GM23338 (cell line): Measurements from ENCODE around the gene KATNAL1. TPM values are rescaled to one million over a fixed set of nuclear protein-coding genes. Genes with fewer than 3 reads are reported as not detected.
A peak's percentile ranks its signal among the peaks of the same experiment; 100 is the strongest.

Experiments
- ATAC-seq: fragments of 200-7000 bp; cut with Tn5 transposase; 3 replicates; pipeline ENCODE4 v1.9.1; 2020
- DNase-seq: peaks from one replicate; pipeline ENCODE4 v3.0.0-alpha.2; 2015; ENCODE audit warnings: low spot score
- H2AFZ ChIP-seq: fragments of 200-600 bp; sonication (generic); 2 replicates; pipeline ENCODE4 v1.8.0; 2016; ENCODE audit warnings: antibody characterized with exemption, mild to moderate bottlenecking, moderate library complexity
- H3F3A ChIP-seq: fragments of 200-600 bp; sonication (generic); replicated peaks from 2 replicates; pipeline ENCODE4 v1.8.0; 2017; ENCODE audit warnings: antibody characterized with exemption, mixed run types, low read depth
- H3K27ac ChIP-seq: fragments of 200-600 bp; sonication (generic); 2 replicates; pipeline ENCODE4 v1.6.1; 2016; ENCODE audit warnings: low read depth
- H3K27me3 ChIP-seq: fragments of 200-600 bp; sonication (generic); 2 replicates; pipeline ENCODE4 v1.8.0; 2016; ENCODE audit warnings: mild to moderate bottlenecking, mixed run types, moderate library complexity; ENCODE audit not compliant: insufficient read depth
- H3K36me3 ChIP-seq: fragments of 200-600 bp; sonication (generic); 2 replicates; pipeline ENCODE4 v1.8.0; 2016; ENCODE audit warnings: mild to moderate bottlenecking; ENCODE audit not compliant: insufficient read depth
- H3K4me1 ChIP-seq: fragments of 200-600 bp; sonication (generic); 2 replicates; pipeline ENCODE4 v1.8.0; 2016; ENCODE audit warnings: mild to moderate bottlenecking, moderate library complexity; ENCODE audit not compliant: insufficient read depth
- H3K4me2 ChIP-seq: fragments of 200-600 bp; sonication (generic); 2 replicates; pipeline ENCODE4 v1.7.1; 2017; ENCODE audit warnings: mixed run types
- H3K4me3 ChIP-seq: fragments of 200-600 bp; sonication (generic); 2 replicates; pipeline ENCODE4 v1.6.1; 2016; ENCODE audit warnings: mixed run types
- H3K79me2 ChIP-seq: fragments of 200-600 bp; sonication (generic); replicated peaks from 2 replicates; pipeline ENCODE4 v1.8.0; 2017; ENCODE audit warnings: mild to moderate bottlenecking; ENCODE audit not compliant: insufficient read depth
- H3K9me2 ChIP-seq: fragments of 200-600 bp; sonication (generic); 2 replicates; pipeline ENCODE4 v1.8.0; 2017; ENCODE audit not compliant: insufficient read depth
- H4K20me1 ChIP-seq: fragments of 200-600 bp; sonication (generic); replicated peaks from 2 replicates; pipeline ENCODE4 v1.8.0; 2017; ENCODE audit warnings: mild to moderate bottlenecking; ENCODE audit not compliant: insufficient read depth
- H3K27ac Mint-ChIP-seq: 2 replicates; pipeline ENCODE4 v1.8.0; 2020; ENCODE audit warnings: inconsistent platforms, mild to moderate bottlenecking, moderate library complexity, mixed read lengths
- H3K27me3 Mint-ChIP-seq: 3 replicates; pipeline ENCODE4 v1.8.0; 2022; ENCODE audit warnings: low read depth, mild to moderate bottlenecking, moderate library complexity, mixed read lengths, inconsistent platforms; ENCODE audit not compliant: insufficient read depth, poor library complexity
- H3K36me3 Mint-ChIP-seq: 3 replicates; pipeline ENCODE4 v1.8.0; 2021; ENCODE audit warnings: low read depth, mild to moderate bottlenecking, inconsistent platforms, moderate library complexity, mixed read lengths
- H3K4me1 Mint-ChIP-seq: 3 replicates; pipeline ENCODE4 v1.8.0; 2020; ENCODE audit warnings: mild to moderate bottlenecking, inconsistent platforms, mixed read lengths
- H3K4me3 Mint-ChIP-seq: 3 replicates; pipeline ENCODE4 v1.8.0; 2021; ENCODE audit warnings: moderate library complexity, mild to moderate bottlenecking, inconsistent platforms, mixed read lengths
- H3K9me3 Mint-ChIP-seq: 3 replicates; pipeline ENCODE4 v1.8.0; 2020; ENCODE audit warnings: moderate library complexity, mild to moderate bottlenecking, inconsistent platforms, mixed read lengths
- CTCF ChIP-seq, 2 experiments: fragments of 200-600 bp in 1 of 2; sonication (generic) in 1 of 2; conservative IDR thresholded peaks; 2 replicates each; pipeline versions ENCODE4 v1.5.1 to v1.6.1; 2016 to 2017; ENCODE audit warnings: antibody characterized with exemption in 2 of 2, low read depth in 2 of 2, mild to moderate bottlenecking in 2 of 2, moderate library complexity in 1 of 2
- EZH2 ChIP-seq: fragments of 200-600 bp; sonication (generic); IDR thresholded peaks from one replicate; pipeline ENCODE4 v1.8.0; 2017; ENCODE audit warnings: antibody characterized with exemption, mild to moderate bottlenecking, low read depth; ENCODE audit not compliant: unreplicated experiment
- REST ChIP-seq: IDR thresholded peaks from one replicate; pipeline ENCODE4 v1.6.1; 2018; ENCODE audit warnings: antibody characterized with exemption; ENCODE audit not compliant: unreplicated experiment
- ZNF114 ChIP-seq: fragments of 250-450 bp; sonication (Bioruptor Pico); IDR thresholded peaks from 2 replicates; pipeline ENCODE4 v1.5.0; 2020; ENCODE audit warnings: mild to moderate bottlenecking, moderate library complexity
- ZNF462 ChIP-seq: fragments of 250-450 bp; sonication (Bioruptor Pico); IDR thresholded peaks from 2 replicates; pipeline ENCODE4 v1.5.0; 2020; ENCODE audit warnings: mild to moderate bottlenecking, moderate library complexity
- polyA plus RNA-seq: library from polyadenylated mRNA; unstranded; fragments of >200 nt; fragmentation: Nextera tagmentation; extraction: Ambion mirVana; gene quantifications from 2 replicates; pipeline ENCODE4 v1.2.1, GENCODE V29; 2016
- total RNA-seq: library from RNA; depleted of rRNA; stranded (reverse); fragments of >200 nt; shearing (Covaris generic); gene quantifications from 2 replicates; pipeline ENCODE4 v1.2.3, GENCODE V29; 2014

KATNAL1 gene
- total and polyA plus RNA-seq, 2 experiments from 2014 or later, result 6.1 to 11.5 TPM

- no peak for TF ChIP-seq CTCF (conservative IDR thresholded peaks at IDR 0.05; ENCODE audit: low read depth in 2 of 2)
- no peak for TF ChIP-seq ZNF114
Measured at GRCh38 chr13:30222254-30222653, 85.1 kb downstream of the KATNAL1 start (continued).

- Histone ChIP-seq H3K9me2 (no peaks in the 10 kb centered on the region), H3K4me3 (no peak overlapping the region), H3K36me3 (no peaks in the 10 kb centered on the region; the same call in 1 of the 2 replicates), H3K79me2 (no peaks in the 10 kb centered on the region), H3K27ac (no peak overlapping the region), H3K4me1 (no peaks in the 10 kb centered on the region), H3F3A (no peaks in the 10 kb centered on the region), H4K20me1 (no peaks in the 10 kb centered on the region; the same call in 1 of the 2 replicates), H2AFZ (no peak overlapping the region), H3K4me2 (peak overlapping the region; percentile 35; the same call in 1 of the 2 replicates), H3K27me3 (no peaks in the 10 kb centered on the region)
- no peaks in the 10 kb centered on the region; the same call in 2 of the 3 replicates for H3K9me3 Mint-ChIP-seq
- H3K4me3 Mint-ChIP-seq, result no peak overlapping the region
- peaks cover 19% of the 10 kb centered on the region; the same call in 2 of the 3 replicates for H3K36me3 Mint-ChIP-seq
- DNase-seq (peak; percentile 8), ATAC-seq (no peak; the same call in 2 of the 3 replicates)
- peak in 1 of 2 experiments; percentile 31; a peak in 1 of 4 replicates for TF ChIP-seq CTCF (conservative IDR thresholded peaks at IDR 0.05; ENCODE audit: low read depth in 2 of 2)
- no peak for TF ChIP-seq EZH2
- H3K4me1 Mint-ChIP-seq, result peaks cover 8% of the 10 kb centered on the region
- peaks cover 2% of the 10 kb centered on the region for H3K27me3 Mint-ChIP-seq
- H3K27ac Mint-ChIP-seq, result no peak overlapping the region
Measured at GRCh38 chr13:30216111-30216510, 91.2 kb downstream of the KATNAL1 start.

- no peaks in the 10 kb centered on the region for H3K9me2 ChIP-seq
- H3K36me3 ChIP-seq, result no peaks in the 10 kb centered on the region; the same call in 1 of the 2 replicates
- no peaks in the 10 kb centered on the region for H4K20me1 ChIP-seq
- DNase-seq, result no peak
- no peaks in the 10 kb centered on the region for H3F3A ChIP-seq
- H3K27me3 ChIP-seq, result no peaks in the 10 kb centered on the region
- H3K27me3 Mint-ChIP-seq, result no peaks in the 10 kb centered on the region
- no peak overlapping the region for H3K27ac Mint-ChIP-seq
- H3K9me3 Mint-ChIP-seq, result no peaks in the 10 kb centered on the region; the same call in 2 of the 3 replicates
- no peak for ATAC-seq
- no peak overlapping the region for H3K4me3 Mint-ChIP-seq
- no peak overlapping the region for H2AFZ ChIP-seq
- no peak overlapping the region for H3K27ac ChIP-seq
- no peak overlapping the region for H3K4me3 ChIP-seq
- no peak overlapping the region for H3K4me2 ChIP-seq
- no peaks in the 10 kb centered on the region for H3K4me1 ChIP-seq
- peaks cover 8% of the 10 kb centered on the region for H3K4me1 Mint-ChIP-seq
- H3K79me2 ChIP-seq, result no peaks in the 10 kb centered on the region
- peaks cover 22% of the 10 kb centered on the region; the same call in 2 of the 3 replicates for H3K36me3 Mint-ChIP-seq
- no peak for TF ChIP-seq ZNF462 (CRISPR knock-in tag)
- no peak for TF ChIP-seq REST
Measured at GRCh38 chr13:30212256-30212655, 95.1 kb downstream of the KATNAL1 start.
